Spleen (tissue), 11 donors: ENCODE data around the gene COL27A1. TPM values are rescaled to one million over a fixed set of nuclear protein-coding genes. Genes with fewer than 3 reads are reported as not detected.
"Not testable (repeated sequence)": the region's sequence is repeated elsewhere in the genome, so short reads cannot be mapped to it uniquely, and the experiment has no call there.

Source experiments
- DNase-seq: peaks from one replicate; pipeline ENCODE4 v3.0.0-alpha.2; 2020
- H3K27ac ChIP-seq, 8 donors: fragments of 200-600 bp; sonication (generic) in 7 of 8; 1 replicate in 4 of 8; 2 replicates in 4 of 8; pipeline versions ENCODE4 v1.5.0 to v1.8.0; 2016 to 2021; ENCODE audit warnings: inconsistent platforms in 4 of 8, mild to moderate bottlenecking in 4 of 8, moderate library complexity in 1 of 8
- H3K27me3 ChIP-seq, 7 donors: fragments of 200-600 bp; sonication (generic) in 6 of 7; replicated peaks in 1 of 7; 1 replicate in 4 of 7; 2 replicates in 3 of 7; pipeline versions ENCODE4 v1.5.0 to v1.8.0; 2016 to 2021; ENCODE audit warnings: inconsistent platforms in 3 of 7, mild to moderate bottlenecking in 1 of 7
- H3K36me3 ChIP-seq, 6 donors: fragments of 200-600 bp; sonication (generic) in 5 of 6; 1 replicate in 4 of 6; 2 replicates in 2 of 6; pipeline versions ENCODE4 v1.5.0 to v1.8.0; 2016 to 2021; ENCODE audit warnings: inconsistent platforms in 2 of 6
- H3K4me1 ChIP-seq, 6 donors: fragments of 200-600 bp; sonication (generic) in 5 of 6; 1 replicate in 3 of 6; 2 replicates in 3 of 6; pipeline versions ENCODE4 v1.5.0 to v1.8.0; 2016 to 2021; ENCODE audit warnings: inconsistent platforms in 3 of 6
- H3K4me3 ChIP-seq, 8 donors: fragments of 200-600 bp; sonication (generic) in 7 of 8; 1 replicate in 4 of 8; 2 replicates in 4 of 8; pipeline versions ENCODE4 v1.5.0 to v1.8.0; 2016 to 2021; ENCODE audit warnings: inconsistent platforms in 4 of 8, mild to moderate bottlenecking in 4 of 8, moderate library complexity in 2 of 8
- H3K9me3 ChIP-seq, 8 donors: fragments of 200-600 bp; sonication (generic) in 7 of 8; 1 replicate in 4 of 8; 2 replicates in 4 of 8; pipeline versions ENCODE4 v1.5.0 to v1.8.0; 2016 to 2021; ENCODE audit warnings: inconsistent platforms in 4 of 8
- CTCF ChIP-seq, 11 experiments: fragments of 200-600 bp in 7 of 11; fragments of 450-650 bp in 4 of 11; sonication (generic) in 4 of 11; IDR thresholded peaks in 8 of 11; conservative IDR thresholded peaks in 3 of 11; 1 replicate in 7 of 11; 2 replicates in 4 of 11; pipeline versions ENCODE4 v1.4.0 to v1.8.0; 2016 to 2021; ENCODE audit warnings: antibody characterized with exemption in 11 of 11, inconsistent platforms in 4 of 11, mild to moderate bottlenecking in 1 of 11
- POLR2A ChIP-seq, 3 donors: fragments of 450-650 bp; IDR thresholded peaks; one replicate each; pipeline ENCODE4 v1.5.1; 2017; ENCODE audit warnings: antibody characterized with exemption in 3 of 3, mild to moderate bottlenecking in 1 of 3
- POLR2AphosphoS5 ChIP-seq, 3 donors: sonication (generic); formaldehyde crosslinking; IDR thresholded peaks; one replicate each; pipeline ENCODE4 v1.5.1; 2017; ENCODE audit warnings: antibody characterized with exemption in 3 of 3
- WGBS, 5 donors: extraction: QIAGEN DNeasy Blood & Tissue Kit in 3 of 5; methylation state at CpG; one replicate each; pipeline versions ENCODE4 v1.1.5 to v1.1.7; 2013 to 2018; 5-methylcytosine and 5-hydroxymethylcytosine counted together
- intact Hi-C: fragments of 100-400 bp; cut with DNase I; formaldehyde crosslinking; loops from one replicate; pipeline ENCODE4 v1.15.0; 2023; ENCODE audit warnings: low total_unique reads
- polyA plus RNA-seq, 3 donors: library from polyadenylated mRNA; stranded (reverse); fragments of 200-250 nt; gene quantifications; one replicate each; pipeline ENCODE4 v1.2.1, GENCODE V29; 2013
- total RNA-seq, 7 donors: library from RNA; depleted of rRNA in 3 of 7; stranded (reverse); fragments of >200 nt in 3 of 7; fragmentation: NEBNext Ultra II Directional in 4 of 7; extraction: Animal tissue kit (Norgen Biotek cat#: 25700) in 4 of 7; gene quantifications; one replicate each; pipeline versions ENCODE4 v1.1.0 to v1.2.1, GENCODE V29; 2016 to 2021
- donor health status: healthy with polysubstance abuse.
- donor health status: DM: no; HTN: no; CAD: no; lungs with moderate emphysema.
- donor health status: DM: no; HTN: no; CAD: no.
- donor health status: Bipolar disorder and iron deficiency.
- donor health status: healthy.
- donor health status: DM: no; HTN: no; CAD: no.
- donor health status: DM: yes; HTN: yes; CAD: no.

COL27A1 gene
- total and polyA plus RNA-seq, 10 donors: 2.1 to 23.4 (median 6.1) TPM

DNA sequence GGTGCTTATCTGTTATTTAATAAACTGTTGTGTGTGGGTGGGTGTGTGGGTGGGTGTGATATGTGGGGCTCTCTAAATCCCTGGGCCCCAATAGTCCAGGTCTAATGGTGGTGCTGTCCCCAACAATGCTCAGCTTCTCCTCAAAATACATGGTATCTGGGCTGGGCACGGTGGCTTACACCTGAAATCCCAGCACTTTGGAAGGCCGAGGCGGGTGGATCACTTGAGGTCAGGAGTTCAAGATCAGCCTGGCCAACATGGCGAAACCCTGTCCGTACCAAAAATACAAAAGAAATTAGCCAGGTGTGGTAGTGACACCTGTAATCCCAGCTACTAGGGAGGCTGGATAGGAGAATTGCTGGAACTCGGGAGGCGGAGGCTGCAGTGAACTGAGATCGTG, 163.1 kb downstream of the COL27A1 start:
- H3K27me3 ChIP-seq: peaks cover 0 to 25% (median 0%) of the 10 kb centered on the region in 7 donors
- no peaks in the 10 kb centered on the region for H3K36me3 ChIP-seq
- TF ChIP-seq POLR2A (IDR thresholded peaks at IDR 0.05) (no peak), POLR2AphosphoS5 (IDR thresholded peaks at IDR 0.05) (no peak), CTCF (IDR thresholded peaks at IDR 0.05 in 8 of 11, conservative IDR thresholded peaks at IDR 0.05 in 3 of 11) (no peak)
- peak overlapping the region in 1 of 8 donors; percentile 27 for H3K4me3 ChIP-seq
- no peak for DNase-seq
- 83 to 97% (median 90%) methylated on average over 8 of the region's 8 CpGs for WGBS, 5 donors
- H3K27ac ChIP-seq: peak overlapping the region in 4 of 8 donors; percentile 49 to 80 (median 74)
- H3K9me3 ChIP-seq: peaks cover 0 to 3% (median 0%) of the 10 kb centered on the region in 8 donors
- intact Hi-C loops: no loop called here
- peaks cover 0 to 26% (median 0%) of the 10 kb centered on the region in 6 donors for H3K4me1 ChIP-seq

GRCh38 chr9:114319147-114319546, 163.8 kb downstream of the COL27A1 start:
- Histone ChIP-seq H3K4me1 (peaks cover 0 to 26% (median 0%) of the 10 kb centered on the region in 6 donors), H3K27me3 (peaks cover 0 to 25% (median 0%) of the 10 kb centered on the region in 7 donors), H3K9me3 (peaks cover 0 to 3% (median 0%) of the 10 kb centered on the region in 8 donors), H3K27ac (no peak overlapping the region), H3K4me3 (no peak overlapping the region), H3K36me3 (no peaks in the 10 kb centered on the region)
- intact Hi-C loops: no loop called here
- DNase-seq: peak; percentile 9
- WGBS, 5 donors: 82 to 91% (median 90%) methylated on average over 3 of the region's 3 CpGs
- TF ChIP-seq CTCF (IDR thresholded peaks at IDR 0.05 in 8 of 11, conservative IDR thresholded peaks at IDR 0.05 in 3 of 11) (no peak), POLR2A (IDR thresholded peaks at IDR 0.05) (no peak), POLR2AphosphoS5 (IDR thresholded peaks at IDR 0.05) (no peak)

GRCh38 chr9:114320710-114321109, 165.4 kb downstream of the COL27A1 start:
- H3K4me3 ChIP-seq, H3K9me3 ChIP-seq, H3K27ac ChIP-seq, intact Hi-C loops, H3K36me3 ChIP-seq: not testable (repeated sequence)
- peaks cover 0 to 25% (median 0%) of the 10 kb centered on the region in 7 donors for H3K27me3 ChIP-seq
- H3K4me1 ChIP-seq: peaks cover 0 to 24% (median 0%) of the 10 kb centered on the region in 6 donors
- WGBS, 5 donors: 79 to 90% (median 87%) methylated on average over 7 of the region's 7 CpGs
- peak; percentile 25 for DNase-seq

DNA sequence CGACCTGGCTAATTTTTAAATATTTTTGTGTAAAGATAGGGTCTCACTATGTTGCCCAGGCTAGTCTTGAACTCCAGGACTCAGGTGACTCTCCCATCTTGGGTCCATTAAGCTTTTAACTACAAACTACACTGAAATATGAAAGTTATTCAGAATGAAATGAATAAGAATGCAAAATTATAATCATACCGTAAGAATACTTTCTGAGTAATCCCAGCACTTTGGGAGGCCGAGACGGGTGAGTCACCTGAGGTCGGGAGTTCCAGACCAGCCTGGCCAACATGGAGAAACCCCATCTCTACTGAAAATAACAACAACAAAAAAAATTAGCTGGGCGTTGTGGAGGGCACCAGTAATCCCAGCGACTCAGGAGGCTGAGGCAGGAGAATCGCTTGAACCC, 166.4 kb downstream of the COL27A1 start:
- no peak for TF ChIP-seq POLR2AphosphoS5 (IDR thresholded peaks at IDR 0.05)
- no peak for TF ChIP-seq CTCF (IDR thresholded peaks at IDR 0.05 in 8 of 11, conservative IDR thresholded peaks at IDR 0.05 in 3 of 11)
- TF ChIP-seq POLR2A (IDR thresholded peaks at IDR 0.05): no peak
- H3K4me3 ChIP-seq: no peak overlapping the region
- H3K36me3 ChIP-seq: no peaks in the 10 kb centered on the region
- intact Hi-C loops: no loop called here
- H3K4me1 ChIP-seq: peaks cover 0 to 14% (median 0%) of the 10 kb centered on the region in 6 donors
- H3K27me3 ChIP-seq: peaks cover 0 to 25% (median 0%) of the 10 kb centered on the region in 7 donors
- H3K9me3 ChIP-seq: no peaks in the 10 kb centered on the region
- 71 to 82% (median 78%) methylated on average over 8 of the region's 8 CpGs for WGBS, 5 donors
- peak; percentile 12 for DNase-seq
- H3K27ac ChIP-seq: no peak overlapping the region

GRCh38 chr9:114322160-114322818, 167.0 kb downstream of the COL27A1 start:
- H3K4me3 ChIP-seq, H3K36me3 ChIP-seq, intact Hi-C loops, H3K9me3 ChIP-seq, H3K27ac ChIP-seq, H3K4me1 ChIP-seq: not testable (repeated sequence)
- WGBS, 5 donors: 60 to 81% (median 69%) methylated on average over 10 to 12 of the region's 12 CpGs
- peak; percentile 41 for DNase-seq
- H3K27me3 ChIP-seq: peaks cover 0 to 25% (median 0%) of the 10 kb centered on the region in 7 donors

- H3K27ac ChIP-seq, H3K4me3 ChIP-seq, intact Hi-C loops, H3K36me3 ChIP-seq, H3K4me1 ChIP-seq, H3K9me3 ChIP-seq: not testable (repeated sequence)
- WGBS, 5 donors: 74 to 94% (median 80%) methylated on average over 1 to 3 of the region's 15 CpGs
- peaks cover 0 to 25% (median 0%) of the 10 kb centered on the region in 7 donors for H3K27me3 ChIP-seq
- peak; percentile 33 for DNase-seq
These were observed 167.6 kb downstream of the COL27A1 start, which contains the start of gene ORM1 for GRCh38 chr9:114322831-114323531. TSS of gene ORM1 (plus strand) at chr9:114323098. CDS start at chr9:114323134, 36 bp downstream.

GRCh38 chr9:114323849-114324248, 168.5 kb downstream of the COL27A1 start:
- peak; percentile 17 for DNase-seq
- peaks cover 0 to 25% (median 0%) of the 10 kb centered on the region in 7 donors for H3K27me3 ChIP-seq
- H3K4me3 ChIP-seq, intact Hi-C loops, H3K9me3 ChIP-seq, H3K36me3 ChIP-seq, H3K27ac ChIP-seq, H3K4me1 ChIP-seq: not testable (repeated sequence)
- 65 to 76% (median 72%) methylated on average over 6 of the region's 6 CpGs for WGBS, 5 donors
